CD4-positive, alpha-beta T cell treated with Interleukin-12 subunit alpha and Interleukin-12 subunit beta, for 1 hour (primary cell): ENCODE data around the gene CD163.
"Not testable (repeated sequence)": the region's sequence is repeated elsewhere in the genome, so short reads cannot be mapped to it uniquely, and the experiment has no call there.

ENCODE experiments used
- DNase-seq: peaks from one replicate; pipeline ENCODE4 v3.0.0-alpha.2; 2020

CD163 gene

DNA sequence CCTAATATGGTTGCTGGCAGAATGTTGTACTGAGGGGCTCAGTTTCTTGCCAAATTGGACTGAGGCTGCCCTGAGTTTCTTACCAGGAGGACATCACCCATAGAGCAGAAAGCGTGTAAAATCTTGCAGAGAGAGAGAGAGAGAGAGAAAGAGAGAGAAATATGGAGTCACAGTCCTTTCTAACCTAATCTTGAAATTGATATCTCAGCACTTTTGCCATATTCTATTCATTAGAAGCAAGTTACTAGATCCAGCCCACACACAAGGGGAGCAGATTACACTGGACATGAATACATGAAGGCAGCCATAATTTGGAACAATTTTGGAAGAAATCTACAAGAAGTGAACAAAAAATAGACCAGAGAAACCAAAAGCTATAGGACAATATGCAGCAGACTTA is 55.5 kb downstream of the CD163 start:
- DNase-seq, result no peak

DNA sequence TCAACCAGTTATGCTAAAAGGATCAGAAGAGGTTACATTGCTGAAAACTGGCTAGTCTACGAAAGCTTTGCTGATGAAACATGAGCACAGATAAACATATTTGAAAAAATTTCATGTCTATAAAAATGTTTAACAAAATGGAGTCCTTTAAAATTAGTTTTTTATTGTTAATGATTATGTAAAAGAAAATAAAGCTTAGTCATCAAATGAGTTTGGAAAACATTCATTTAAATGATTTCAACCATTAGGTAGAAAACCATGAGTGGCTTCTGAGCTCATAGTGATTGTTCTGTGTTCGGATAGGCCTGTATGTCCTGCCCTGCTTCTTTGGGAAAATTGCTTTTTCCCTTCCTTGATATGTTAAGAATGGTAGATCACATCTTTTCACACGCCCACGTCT is 59.0 kb downstream of the CD163 start:
- no peak for DNase-seq

DNA sequence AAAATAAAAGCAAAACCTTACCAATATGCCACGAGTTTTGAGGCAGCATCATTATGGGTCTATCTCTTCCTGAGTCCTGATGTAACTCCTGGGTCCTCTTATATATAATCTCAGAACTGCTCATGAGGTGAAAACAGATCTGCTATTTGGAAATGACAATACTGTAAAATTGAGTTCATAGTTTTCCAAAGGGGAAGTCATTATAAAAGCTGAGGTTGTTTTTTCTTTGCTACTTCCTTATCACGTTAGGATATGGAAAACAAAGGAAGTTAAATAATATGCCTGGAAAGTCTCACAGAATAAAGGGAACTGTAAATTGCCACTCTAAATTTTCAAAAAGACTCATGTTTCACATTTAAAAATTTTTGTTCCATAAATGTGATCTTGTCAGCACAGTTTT is 59.5 kb downstream of the CD163 start, which contains the start of gene CD163L1:
Gene CD163L1, minus strand, starts transcription at position 78 of the 400 bp plus-strand sequence. Its CDS starts 26 bp downstream, at position 52.
- DNase-seq, result no peak

DNA sequence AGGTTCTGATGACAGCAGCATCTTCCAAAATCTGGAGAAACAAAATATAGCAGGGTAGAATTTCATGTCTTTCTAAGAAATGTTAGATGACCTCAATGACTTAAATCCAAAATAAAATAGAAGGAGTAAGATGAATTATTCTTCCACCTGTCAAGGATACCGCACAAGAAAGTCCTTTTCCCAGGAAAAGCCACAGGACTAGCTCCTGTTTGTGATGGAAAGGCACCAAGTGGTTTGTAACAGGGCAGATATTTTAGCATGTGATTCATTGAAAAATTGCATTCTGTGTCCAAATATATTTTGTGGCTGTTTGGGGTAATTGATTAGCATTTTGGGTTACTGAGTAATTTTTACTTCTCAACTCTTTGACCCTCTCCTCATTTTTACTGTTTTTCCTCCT is 62.4 kb downstream of the CD163 start:
- DNase-seq, result no peak

DNA sequence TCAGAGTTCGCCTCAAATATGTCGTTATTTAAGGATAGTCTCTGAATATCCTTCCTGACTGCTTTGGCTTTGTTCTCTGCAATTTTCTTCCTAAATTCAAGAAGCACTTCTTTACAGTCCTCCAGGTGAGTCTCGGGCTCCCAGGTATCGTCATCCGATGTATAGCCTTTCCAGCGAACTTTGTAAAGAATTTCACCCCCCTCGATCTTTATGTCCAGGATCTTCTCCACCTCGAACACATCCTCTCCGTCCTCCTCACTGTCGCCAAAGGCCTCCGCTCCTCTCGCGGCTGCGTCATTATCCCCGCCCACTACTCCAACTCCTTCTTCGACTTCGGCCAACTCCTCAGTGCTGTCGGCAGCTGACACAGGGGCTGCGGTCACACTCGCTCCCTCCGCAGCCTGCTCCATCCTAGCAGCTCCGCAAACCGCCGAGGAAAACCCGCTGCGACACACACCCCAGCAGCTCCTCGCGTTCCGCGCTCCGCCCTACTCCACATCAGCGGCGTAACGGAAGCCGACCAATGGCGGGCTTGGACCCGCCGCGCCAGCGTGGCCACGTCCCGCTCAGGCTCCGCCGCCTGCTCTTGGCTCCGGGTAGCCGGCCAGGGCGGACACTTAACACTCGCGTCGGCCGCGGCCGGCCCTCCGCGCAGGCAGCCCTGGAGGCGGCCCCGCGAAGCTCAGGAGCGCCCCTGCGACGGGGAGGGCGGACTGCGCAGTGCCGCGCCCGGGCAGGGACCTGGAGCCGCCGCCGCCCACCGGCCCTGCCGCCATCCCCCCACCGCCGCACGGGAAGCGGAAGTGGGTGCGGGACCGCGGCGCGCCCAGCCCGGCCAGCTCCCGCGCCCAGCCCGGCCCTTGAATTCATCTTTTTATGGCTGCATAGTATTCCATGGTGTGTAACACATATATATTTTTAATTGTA is 63.7 kb downstream of the CD163 start:
- DNase-seq, result peak; percentile 27

DNA sequence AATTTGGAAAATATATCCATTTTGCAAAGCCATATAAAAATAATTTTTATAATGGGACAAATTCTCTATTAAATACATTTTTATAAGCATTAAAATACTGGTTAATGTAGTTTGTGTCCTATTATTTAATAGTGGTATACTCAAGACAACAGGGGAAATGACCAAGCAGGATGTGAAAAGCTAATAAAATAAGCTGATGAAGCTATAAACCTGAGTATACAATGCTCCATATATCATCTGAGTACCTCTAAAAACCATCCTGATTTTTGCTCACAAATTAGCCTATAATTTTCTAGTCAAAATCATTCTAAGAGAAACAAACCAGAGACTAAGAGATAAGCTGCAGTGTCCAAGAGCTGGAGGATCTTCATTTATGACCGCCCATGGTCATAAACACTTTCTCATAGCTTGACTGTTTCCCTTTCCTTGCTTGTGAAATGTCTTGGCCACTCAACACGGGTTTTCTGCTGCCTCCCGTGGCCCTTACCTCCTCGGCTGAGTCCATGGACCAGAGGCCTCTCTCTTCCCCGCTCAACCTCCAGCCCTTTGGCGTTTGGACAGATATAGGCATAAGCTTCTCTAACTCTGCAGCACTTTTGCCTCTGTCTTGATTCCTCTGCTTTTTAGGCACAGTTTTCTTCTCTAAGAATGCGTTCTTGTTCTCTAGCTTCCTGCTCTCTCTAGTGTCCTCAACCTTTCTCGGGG is 65.1 kb downstream of the CD163 start:
- DNase-seq, result not testable (repeated sequence)

DNA sequence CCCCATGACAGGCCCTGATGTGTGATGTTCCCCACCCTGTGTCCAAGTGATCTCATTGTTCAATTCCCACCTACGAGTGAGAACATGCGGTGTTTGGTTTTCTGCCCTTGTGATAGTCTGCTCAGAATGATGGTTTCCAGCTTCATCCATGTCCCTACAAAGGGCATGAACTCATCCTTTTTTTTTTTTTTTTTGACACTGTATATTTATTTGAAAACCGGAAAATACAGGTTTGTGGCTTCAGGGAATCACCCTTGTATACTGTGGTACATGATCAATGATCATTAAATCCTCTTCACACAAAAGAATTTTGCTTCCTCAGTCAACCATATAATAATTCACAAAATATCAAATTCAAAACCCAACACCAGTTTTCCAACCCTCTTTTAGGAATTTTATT is 66.1 kb downstream of the CD163 start:
- DNase-seq, result not testable (repeated sequence)

DNA sequence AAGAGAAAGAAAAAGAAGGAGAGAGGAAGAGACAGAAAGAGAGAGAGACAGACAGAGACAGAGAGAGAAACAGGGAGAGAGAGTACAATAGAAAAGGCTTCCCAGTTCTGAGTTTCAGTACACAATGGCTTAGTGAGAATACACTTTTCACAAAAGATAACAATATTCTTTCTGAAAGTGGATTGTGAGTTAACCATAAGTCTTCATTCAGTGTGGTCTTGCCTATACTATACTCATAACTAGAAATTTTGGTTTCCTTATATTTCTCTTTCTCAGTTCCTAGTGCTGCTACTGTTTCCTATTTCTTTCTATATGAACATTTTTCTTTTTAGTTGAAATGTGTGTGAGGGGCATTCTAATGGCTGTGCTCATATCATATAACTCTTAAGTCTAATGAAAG is 68.9 kb downstream of the CD163 start:
- DNase-seq, result no peak

DNA sequence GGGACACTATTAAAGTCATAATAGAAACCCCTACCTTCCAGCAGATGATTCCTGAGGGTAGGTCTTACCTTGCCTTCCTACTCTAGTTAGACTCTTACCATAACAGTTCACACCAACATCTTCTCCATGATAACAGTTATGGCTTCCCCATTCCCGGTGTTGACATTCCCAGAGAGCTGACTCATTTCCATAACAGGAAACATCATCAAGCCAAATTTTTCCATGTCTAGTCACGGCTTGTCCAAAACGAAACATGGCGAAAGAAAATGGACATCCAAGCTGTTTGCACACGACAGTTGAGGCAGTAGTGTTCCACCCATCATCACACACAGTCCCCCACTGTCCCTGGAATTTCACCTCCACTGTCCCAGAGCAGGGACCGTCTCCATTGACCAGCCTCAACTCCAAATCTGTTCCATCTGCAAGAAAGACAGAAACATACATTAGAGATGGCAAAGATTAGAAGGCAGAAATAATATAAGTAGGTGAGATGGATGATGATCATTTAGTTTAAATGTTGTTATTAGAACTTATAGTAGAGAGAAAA is 70.2 kb downstream of the CD163 start:
- DNase-seq, result no peak

DNA sequence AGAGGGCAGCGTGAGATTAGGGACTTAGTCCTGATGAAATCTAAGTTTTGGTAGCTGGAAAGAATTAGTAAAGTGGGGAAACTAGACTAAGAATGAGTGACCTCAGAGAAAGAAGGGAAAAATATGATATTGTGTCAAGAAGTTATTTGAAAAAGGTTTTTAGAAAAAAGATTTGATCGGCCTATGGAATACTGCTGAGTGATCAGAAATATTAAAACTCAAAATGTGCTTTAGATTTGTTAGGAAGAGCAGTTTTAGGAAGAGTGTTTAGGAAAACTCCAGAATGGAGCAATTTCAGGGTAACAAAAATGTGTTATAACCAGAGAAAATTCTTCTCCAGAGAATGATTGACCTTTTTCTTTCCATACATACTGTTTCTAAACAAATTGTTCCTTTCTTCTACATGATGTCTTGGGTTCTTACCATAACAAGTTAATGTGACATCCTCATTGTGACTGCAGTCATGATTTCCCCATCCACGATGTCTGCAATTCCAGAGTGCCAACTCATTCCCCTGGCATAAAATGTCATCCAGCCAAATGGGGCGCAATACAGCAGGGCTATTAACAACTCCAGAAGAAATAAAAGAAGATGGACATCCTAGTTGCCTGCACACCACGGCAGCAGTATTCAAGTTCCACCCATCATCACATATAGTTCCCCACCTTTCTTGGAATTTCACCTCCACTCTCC is 71.4 kb downstream of the CD163 start:
- no peak for DNase-seq
